ENCODE results near the gene PRDX2.
"Not testable (repeated sequence)": the region's sequence is repeated elsewhere in the genome, so short reads cannot be mapped to it uniquely, and the experiment has no call there.

PRDX2 gene

DNA sequence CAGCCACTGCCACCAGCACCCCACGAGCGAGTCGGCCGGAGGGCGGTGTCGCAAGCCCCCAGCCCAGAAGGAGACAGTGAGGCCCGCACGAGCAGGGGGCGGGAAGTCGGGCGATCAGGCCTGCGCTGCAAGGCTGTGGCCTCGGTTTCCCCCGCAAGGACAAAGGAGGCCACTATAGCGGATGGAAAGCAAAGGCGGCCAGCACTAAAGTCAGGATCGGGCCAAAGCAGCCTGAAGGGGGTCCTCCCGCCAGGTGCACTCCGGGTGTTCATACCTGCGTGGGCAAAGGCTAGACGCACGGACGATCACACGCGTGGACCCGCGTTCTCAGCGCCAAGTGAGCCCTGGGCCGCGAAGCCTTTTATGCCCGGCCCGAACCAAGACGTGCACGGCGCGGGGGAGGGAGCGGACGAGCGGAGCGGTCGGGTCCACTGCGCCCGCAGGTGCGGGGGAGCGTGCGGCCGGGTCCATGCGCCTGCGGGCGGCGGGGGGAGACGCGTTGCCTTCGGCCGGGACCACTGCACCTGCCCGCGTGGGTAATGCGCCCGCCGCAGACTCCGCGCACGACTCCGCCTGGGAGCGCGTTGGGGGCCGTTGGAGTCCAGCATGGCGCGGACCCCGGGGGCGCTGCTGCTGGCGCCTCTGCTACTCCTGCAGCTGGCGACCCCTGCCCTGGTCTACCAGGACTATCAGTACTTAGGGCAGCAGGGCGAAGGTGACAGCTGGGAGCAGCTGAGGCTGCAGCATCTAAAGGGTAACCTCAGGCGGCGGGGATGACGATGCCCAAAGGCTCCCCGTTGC lies at the start of gene PRDX2, which contains the start of gene THSD8:
TSS of gene PRDX2 (minus strand) at position 335 of the 801 bp plus-strand sequence. CDS start 539 bp downstream, outside the sequence.
TSS of gene THSD8 (plus strand) at position 604 of the 801 bp plus-strand sequence. CDS start at position 607, 3 bp downstream.
- DNase-seq: peak; percentile 54 to 59

- DNase-seq: peak in 1 of 2 experiments; percentile 31
Observed at GRCh38 chr19:12847159-12848139, 45.8 kb upstream of the PRDX2 start.

DNA sequence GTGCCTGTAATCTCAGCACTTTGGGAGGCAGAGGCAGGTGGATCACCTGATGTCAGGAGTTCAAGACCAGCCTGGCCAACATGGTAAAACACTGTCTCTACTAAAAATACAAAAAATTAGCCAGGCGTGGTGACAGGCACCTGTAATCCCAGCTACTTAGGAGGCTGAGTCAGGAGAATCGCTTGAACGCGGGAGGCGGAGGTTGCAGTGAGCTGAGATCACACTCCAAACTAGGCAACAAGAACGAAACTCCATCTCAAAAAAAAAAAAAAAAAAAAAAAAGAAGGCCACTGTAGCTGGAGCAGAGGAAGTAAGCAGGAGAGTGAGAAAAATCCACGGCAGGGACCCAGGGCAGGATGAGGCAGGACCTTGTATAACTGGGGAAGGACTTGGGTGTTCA lies 45.0 kb upstream of the PRDX2 start:
- DNase-seq: not testable (repeated sequence)

DNA sequence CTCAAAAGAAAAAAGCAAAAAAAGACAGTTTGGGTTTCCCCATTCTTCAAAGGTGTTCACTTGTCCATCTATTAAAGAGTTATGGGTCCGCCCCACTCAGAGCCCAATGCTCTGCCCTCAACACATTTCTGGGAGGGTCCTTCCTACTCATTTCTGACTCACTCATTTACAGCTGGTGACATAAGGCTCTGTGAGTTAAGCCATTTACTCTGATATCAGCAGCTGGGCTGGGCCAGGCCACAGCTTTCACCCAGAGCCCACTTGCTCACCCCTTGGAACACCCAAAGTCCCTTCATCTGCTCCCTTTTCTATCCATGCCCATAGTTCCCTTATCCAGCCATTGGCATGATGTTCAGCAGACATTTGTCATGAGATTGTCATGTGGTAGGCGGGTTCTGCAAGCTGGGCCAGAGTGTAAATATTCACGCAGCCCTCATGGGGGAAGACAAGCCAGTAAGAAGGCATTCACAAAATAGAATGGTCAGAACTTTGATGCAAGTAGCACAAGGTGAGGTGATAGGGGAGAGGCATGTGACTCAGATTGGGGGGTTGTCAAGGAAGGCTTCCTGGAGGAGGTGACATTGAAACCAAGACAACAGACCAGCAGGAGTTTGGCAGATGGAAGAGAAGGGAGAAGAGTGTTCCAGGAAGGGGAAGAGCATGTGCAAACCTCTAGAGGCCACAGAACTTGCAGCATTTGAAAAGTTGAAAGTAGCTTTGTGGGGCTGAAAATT lies 42.6 kb upstream of the PRDX2 start:
- no peak for DNase-seq

DNA sequence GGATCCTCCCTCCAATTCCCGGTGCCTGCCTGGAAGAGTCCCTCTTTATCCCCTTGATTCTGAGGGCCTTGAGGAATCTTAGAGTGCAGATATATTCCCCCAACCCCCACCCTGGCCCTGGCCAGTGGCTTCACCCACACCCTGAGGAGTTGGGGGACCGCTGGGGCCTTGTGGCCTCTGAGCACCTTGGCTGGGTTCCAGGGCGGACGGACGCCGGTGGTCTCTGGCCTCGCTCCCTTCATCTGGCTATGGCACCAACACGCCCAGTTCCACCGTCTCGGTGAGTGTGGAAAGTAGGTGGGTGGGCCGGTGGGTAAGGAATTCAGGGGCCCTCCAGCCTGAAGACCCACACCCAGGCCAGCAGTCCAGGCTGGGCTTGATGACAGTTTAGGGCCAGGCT lies 41.7 kb upstream of the PRDX2 start:
- no peak for DNase-seq

DNA sequence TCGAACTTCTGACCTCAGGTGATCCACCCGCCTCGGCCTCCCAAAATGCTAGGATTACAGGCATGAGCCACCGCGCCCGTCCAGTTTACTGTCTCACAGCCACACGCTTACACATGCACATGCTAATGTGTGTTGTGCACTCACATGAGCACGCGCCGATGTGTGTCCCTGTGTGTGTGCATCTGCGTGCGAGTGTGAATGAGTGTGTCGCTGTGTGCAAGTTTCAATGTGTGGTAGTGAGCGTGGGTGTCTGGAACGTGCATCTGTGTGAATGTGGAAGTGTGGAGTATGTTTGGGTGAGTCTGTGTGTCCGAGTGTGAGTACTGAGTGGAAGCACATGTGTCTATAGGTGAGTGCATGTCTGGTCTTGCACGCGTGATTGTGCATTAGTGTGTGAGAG lies 40.9 kb upstream of the PRDX2 start:
- no peak for DNase-seq

DNA sequence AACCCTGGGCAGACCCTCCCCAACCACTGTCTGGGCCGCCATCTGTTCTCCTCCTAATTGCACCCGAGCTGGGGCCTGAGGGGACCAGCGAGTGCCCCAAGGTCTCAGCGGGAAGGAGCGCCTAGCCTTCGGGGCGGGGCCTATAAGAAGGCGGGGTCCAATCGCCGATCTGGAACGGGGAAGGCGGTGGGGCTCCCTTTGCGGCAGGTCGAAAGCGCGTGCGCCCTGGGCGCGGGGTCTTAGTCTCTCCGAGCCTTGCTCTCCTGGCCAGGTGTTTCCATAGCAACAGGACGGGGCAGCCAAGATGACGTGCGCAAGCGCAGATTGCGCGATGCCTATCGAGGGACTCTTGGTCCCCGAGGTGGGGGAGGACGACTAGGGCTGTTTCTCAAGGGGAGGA lies 39.5 kb upstream of the PRDX2 start:
- no peak for DNase-seq

DNA sequence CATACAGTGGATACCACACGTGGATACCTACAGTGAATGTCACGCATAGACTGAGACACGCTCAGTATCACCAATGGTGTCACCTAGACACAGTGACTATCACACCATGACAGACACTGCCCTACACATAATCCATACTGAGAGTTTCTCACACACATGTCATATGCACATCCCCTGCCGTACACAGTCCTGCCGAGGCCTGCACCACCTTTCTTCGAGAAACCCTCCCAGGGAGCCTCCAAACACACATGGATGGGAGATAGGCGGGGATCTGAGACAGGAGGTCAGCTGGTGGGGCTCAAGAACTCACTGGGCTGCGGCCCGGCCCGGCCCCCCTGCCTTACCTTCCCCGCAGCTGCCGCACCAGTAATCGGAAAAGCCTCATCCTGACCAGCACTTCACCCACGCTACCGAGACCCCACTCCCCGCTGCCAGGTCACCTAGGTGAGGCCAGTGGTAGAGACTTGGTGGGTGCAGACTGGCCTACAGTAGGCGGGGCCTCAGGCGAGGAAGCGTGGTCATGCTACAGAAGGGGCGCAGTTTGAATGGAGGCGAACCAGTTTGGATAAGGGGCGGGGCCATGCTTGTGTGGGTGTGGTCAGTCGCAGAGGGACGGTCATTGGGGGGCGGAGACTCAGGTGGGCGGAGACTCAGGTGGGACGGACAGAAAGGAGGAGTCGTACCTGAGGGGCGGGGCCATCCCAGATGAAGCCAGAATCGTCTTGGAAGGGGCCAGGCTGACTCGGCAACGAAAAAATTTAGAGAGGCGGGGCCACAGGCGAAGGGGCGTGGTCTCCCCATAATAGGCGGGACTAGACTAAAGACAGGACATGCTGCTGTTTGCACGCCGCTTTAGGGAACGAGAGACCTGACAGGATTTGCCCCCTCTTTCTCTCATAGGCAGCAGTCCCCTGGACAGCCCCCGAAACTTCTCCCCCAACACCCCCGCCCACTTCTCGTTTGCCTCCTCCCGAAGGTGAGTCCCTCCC lies 38.8 kb upstream of the PRDX2 start:
- DNase-seq: no peak

DNA sequence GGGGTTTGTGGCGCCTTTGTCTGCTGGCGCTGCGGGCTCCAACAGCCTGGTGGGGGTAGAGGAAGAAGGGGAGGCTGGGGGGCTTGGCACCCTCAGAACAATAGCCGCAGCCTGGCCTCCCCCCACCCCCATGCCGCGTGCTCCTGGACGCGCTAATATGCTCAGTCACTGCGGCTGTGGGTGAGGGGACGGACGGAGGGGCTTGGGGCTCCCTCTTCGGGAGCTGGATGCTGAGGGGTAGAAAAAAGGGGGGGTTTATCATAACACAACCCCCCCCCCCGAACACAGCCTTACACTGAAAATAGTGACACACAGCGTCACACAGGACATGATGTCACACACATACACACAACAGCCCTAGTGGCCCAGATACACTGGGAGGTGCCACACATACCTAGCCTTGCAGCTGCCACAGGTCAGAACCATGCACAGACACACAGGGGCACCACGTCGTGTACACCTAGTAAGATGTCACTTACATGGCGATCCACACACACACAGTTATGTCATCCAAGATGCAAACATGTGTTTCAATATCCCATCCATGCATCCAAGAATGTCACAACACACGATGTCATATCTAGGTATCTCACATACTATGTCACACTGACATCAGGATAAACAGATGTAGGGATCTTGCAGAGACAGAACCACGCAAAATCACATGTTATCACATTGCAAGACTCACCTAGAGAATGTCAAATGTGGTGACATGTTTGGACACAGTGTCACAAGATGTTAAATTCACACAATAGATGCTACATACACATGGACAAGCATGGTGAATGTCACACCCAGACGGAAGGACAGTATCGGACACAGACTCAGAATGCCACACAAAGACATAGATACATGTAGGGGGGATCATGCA lies 37.5 kb upstream of the PRDX2 start:
- no peak for DNase-seq

DNA sequence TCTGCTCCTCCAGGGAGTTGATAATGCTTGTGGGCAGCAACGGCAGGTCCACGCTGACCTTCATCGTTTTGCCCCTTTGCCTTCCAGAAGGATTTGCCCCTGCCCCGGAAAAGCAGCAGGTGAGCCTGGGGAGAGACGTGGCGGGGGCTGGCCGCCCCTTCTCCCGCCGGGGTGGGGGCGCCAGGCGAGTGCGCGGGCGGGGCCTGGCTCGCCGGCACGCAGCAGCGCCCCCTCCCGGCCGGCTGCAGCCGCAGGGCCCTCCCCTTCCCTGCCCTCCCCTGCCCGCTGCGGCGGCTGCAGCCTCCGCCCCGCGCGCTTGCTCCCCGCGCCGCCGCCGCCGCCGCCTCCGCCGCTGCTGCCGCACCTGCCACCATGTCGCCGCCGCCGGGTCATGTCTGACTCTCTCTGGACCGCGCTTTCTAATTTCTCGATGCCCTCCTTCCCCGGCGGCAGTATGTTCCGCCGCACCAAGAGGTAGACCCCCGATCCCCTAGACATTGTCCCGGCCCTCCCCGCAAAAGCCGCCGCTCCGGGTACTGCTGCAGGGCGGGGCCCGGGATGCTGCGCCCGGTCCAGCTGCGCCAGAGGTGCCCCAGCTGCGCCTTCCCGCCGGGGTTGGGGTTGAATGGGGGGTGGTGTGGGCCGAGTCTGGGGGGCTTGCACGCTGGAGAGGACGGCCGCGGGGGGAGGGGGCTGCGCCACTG lies 36.7 kb upstream of the PRDX2 start, which contains the start of gene MAST1:
TSS of gene MAST1 (plus strand) at position 334 of the 704 bp plus-strand sequence. CDS start at position 392, 58 bp downstream.
- DNase-seq: peak in 1 of 2 experiments; percentile 61

GRCh38 chr19:12837225-12837624 lies 35.6 kb upstream of the PRDX2 start:
- no peak for DNase-seq

DNA sequence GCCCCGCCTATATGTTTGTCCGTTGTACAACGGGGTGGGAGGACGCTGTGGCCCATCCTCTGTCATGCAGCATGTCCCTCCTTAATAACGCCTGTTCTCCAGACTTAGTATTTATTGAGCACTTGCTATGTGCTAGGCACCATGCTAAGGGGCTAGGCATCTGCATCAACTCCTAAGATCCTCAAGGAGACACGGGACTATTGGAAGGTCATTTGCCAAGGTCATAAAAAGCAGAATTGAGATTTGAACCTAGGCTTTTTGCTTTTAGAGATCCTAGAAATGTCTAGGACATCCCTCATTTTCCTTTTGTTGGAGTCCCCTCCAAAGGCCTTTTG lies 34.9 kb upstream of the PRDX2 start:
- DNase-seq: no peak

DNA sequence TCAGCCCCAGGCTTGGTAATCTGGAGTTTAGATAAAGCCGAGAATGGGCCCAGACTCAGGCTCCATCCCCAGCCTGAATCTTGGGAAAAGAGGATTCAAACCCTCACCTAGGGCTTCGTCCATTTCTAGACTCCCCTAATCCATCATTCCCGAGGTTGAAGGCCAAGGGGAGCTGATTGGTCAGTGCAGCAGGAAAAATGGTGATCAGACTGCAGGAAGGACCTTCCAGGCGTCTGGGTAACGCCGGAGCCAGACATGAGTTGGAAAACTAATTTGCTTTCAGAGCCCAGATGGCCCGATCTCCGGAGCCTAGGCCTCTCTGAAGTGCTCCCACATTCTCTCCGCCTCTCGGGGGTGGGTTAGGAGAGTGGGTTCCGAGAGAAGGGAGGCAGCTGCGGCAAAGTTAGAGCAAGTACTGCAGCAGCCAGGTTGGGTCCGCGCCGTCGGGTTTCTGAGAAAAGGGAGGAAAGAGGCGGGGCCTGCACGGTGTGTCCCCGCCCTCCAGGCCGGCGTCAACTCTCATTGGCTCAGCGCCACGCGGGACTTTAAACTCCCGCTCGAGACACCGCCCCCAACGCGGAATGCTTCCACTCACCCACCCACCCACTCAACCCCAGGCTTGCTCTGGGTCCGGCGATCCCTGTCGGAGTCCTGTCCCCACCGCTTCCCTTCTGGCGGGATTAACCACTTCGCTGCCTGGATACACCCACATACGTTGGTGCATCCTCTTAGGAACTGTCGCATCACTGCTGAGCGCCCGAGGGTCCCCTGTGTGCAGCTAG lies 33.6 kb upstream of the PRDX2 start:
- DNase-seq: no peak

DNA sequence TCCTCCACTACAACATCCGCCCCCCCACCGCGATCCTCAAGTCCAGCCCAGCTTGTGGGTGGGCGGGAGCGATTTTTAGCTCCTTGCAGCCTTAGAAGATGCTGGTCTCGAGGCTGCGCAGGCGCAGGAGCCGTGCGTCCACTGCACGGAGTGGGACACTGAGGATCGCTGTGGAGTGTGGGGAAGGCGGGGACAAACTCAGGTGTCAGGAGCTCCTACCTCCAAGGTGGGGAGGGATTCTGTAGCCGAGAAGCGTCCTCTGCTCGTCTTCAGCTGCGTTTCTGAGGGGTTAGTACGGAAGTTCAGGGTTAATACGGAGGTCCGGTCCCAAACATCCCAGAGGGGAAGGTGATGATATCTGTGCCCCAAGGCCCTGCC lies 33.0 kb upstream of the PRDX2 start, which contains the start of gene RTBDN:
TSS of gene RTBDN (minus strand) at position 14 of the 378 bp plus-strand sequence. CDS start 4,600 bp downstream, outside the sequence.
- no peak for DNase-seq

GRCh38 chr19:12833738-12834565 lies 32.4 kb upstream of the PRDX2 start:
- DNase-seq: peak; percentile 32 to 49

DNA sequence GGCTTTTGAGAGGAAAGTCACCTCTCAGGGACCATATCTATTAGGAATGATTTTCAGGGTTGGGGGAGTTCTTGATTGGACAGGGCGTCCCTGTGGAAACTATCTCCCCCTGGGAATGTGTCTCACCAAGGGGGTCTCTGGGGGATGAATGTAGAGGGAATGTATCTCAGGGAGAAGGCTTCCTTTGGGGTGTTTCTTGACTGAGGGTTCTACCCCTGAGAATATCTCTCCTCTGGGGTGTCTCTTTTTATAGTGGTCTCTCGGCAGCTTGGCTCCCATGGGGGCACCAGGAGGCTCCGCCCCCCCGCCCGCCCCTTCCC lies 31.8 kb upstream of the PRDX2 start:
- DNase-seq: no peak

- no peak for DNase-seq
Observed at GRCh38 chr19:12828494-12828893, 26.9 kb upstream of the PRDX2 start.

All from NCI-H1930 (cell line).